ENCODE data around the gene GABRR1.

DNA sequence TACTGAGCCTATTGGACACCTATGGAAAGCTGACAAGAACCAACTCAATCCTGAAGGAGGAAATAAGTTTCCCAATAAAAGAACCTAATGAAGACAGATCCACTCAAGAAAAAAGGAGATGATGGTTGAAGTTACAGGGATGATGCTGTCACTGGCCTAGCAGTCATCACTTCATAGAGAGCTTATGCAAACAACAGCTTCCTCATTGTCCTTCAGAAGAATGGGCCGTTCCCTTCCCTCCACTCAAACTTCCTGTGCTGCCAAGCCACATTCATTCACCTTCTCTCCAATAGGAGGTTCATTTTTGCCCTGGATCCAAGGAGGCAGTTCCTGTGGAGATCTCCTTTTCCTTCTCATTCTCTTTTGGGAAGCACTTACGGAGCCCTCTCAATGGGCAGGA lies 85.1 kb downstream of the GABRR1 start:
- TF ChIP-seq, protein P1, sequence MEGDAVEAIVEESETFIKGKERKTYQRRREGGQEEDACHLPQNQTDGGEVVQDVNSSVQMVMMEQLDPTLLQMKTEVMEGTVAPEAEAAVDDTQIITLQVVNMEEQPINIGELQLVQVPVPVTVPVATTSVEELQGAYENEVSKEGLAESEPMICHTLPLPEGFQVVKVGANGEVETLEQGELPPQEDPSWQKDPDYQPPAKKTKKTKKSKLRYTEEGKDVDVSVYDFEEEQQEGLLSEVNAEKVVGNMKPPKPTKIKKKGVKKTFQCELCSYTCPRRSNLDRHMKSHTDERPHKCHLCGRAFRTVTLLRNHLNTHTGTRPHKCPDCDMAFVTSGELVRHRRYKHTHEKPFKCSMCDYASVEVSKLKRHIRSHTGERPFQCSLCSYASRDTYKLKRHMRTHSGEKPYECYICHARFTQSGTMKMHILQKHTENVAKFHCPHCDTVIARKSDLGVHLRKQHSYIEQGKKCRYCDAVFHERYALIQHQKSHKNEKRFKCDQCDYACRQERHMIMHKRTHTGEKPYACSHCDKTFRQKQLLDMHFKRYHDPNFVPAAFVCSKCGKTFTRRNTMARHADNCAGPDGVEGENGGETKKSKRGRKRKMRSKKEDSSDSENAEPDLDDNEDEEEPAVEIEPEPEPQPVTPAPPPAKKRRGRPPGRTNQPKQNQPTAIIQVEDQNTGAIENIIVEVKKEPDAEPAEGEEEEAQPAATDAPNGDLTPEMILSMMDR (IDR thresholded peaks at IDR 0.05 in 8 of 11, conservative IDR thresholded peaks at IDR 0.05 in 3 of 11), result no peak
- TF ChIP-seq POLR2A (IDR thresholded peaks at IDR 0.05), result no peak
